Amygdala (tissue), 56 donors: Measurements from ENCODE around the gene GADD45B.
"Not testable (repeated sequence)": the region's sequence is repeated elsewhere in the genome, so short reads cannot be mapped to it uniquely, and the experiment has no call there.

Source experiments
- DNase-seq, 56 donors: peaks; one replicate each; lab custom pipeline; 2025; lab: John Stamatoyannopoulos, UW

GADD45B gene

DNA sequence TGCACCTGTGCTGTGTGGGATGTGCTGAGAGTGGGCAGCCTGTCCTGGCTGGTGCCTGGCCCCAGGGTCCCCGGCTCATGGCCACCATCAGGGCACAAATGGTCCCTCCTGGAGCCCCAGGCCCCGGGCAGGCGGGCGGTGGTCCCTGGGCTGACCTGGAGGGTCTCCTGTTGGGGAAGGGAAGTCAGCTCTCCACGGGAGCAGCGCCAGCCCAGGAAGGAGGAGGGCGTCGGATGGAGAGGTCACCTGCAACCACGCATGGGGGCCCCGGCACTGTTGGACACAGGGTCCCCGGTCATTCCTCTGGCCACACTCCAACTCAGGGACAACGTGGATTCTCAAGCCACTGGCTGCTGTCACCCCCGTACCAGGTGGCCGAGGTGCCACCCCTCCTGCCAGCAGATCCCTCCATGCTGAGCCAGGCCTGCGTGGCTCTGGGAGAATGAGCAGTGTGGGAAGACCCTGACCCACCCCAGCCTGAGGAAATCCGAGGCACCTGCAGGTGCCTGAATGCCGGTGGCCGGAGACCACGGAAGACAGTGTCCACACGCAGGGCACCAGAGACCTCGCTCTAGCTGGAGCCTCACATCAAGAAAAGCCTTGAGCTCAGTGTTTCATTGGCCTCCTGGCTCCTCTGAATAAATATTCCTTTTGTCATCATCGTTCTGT, 32.7 kb upstream of the GADD45B start:
- DNase-seq = no peak

DNA sequence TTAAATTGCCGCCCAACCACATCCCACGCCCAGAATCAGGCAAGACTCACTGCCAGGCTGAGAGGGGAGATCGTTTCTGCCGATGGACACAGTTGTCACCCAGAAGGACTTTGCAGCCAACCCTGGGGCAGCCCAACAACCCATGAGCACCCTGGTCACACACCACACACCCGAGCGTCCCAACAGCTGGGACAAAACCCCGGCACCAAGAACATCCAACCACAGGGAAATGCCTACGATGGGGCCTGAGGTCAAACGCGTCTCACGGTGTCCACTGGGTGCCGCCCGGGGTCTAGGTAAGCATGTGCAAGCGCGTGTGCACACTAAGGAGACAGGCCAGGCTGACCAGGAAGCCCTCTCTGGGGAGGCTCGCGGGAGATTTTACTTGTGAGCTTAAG, 32.1 kb upstream of the GADD45B start:
- DNase-seq = no peak

DNA sequence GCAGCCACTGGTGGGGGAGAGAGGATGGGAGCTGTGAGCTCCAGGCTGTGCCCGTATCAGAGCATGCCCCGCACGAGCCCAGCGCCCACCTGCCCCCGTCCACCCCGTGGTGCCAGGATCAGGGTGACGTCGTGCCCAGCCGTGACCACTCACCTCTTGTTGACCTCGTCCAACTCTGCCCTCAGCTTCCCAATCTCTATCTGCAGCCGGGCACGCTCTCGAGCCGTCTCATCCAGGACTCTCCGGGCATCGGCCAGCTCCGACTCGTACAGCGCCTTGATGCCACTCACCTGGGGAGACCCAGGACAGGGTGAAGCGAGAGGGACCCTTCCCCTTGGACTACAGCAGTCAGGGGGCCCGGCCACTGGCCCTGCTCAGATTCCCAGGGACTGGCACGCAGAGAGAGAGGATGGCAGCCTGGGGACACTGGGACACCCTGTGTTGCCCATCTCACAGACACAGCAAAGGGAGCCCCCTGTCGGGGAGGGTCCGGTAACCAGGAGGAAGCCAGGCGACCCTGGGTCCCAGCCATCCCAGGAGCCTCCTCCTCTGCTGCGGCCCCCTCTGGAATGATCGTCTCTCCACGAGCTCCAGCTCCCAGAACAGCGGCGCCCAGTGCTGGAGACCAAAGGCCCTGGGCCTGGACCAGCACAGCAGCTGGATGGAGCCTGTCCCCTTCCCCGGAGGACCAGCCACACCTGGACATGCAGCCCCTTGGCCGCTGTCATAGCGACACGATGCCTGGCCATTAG, 31.5 kb upstream of the GADD45B start:
- no peak for DNase-seq

DNA sequence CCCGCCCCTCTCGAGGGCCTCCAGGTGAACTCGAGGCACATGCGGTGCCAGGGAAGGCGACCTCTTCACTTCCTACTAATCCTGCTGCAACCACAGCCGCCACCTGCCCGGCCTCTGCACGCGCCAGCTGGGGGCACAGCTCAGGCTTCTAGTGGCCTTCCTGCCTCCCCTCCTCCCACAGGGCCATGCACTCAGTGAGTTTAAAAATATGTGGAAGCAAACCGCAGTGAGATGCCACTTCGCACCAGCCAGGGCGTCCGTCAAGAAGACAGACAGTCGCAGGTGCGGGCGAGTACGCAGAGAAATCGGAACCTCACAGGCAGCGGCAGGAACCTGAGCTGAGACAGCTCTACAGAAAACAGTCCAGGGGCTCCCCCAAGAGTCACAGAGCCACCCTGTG, 29.5 kb upstream of the GADD45B start:
- DNase-seq = no peak

DNA sequence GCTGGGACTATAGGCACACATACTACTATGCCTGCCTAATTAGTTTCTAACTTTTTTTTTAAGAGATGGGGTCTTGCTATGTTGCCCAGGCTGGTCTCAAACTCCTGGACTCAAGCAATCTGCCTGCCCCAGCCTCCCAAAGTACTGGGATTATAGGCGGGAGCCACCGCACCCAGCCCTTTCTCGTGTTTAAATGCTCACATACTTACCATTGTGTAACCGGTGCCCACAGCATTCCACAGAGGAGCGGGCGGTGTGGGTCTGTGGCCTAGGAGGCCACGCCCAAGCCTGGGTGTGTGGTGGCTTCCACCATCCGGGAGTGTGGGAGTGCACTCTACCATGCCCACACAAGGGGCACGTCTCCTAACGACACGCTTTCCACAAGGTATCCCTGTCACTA, 26.9 kb upstream of the GADD45B start:
- no peak for DNase-seq

DNA sequence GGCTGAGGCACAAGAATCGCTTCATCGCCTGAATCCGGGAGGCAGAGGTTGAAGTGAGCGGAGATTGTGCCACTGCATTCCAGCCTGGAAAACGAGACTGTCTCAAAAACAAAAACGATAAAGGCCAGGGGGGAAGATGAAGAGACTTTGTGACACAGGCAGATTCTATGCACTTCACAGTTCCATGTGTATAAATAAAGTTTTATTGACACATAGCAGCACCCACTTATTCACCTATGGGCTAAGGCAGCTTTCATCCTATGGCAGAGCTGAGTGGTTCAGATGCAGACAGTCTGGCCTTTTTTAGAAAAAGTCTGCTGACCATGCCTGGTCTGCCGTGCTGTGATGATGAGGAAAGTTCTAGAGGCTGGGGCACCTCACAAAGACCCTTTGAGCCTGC, 24.8 kb upstream of the GADD45B start:
- DNase-seq = no peak

DNA sequence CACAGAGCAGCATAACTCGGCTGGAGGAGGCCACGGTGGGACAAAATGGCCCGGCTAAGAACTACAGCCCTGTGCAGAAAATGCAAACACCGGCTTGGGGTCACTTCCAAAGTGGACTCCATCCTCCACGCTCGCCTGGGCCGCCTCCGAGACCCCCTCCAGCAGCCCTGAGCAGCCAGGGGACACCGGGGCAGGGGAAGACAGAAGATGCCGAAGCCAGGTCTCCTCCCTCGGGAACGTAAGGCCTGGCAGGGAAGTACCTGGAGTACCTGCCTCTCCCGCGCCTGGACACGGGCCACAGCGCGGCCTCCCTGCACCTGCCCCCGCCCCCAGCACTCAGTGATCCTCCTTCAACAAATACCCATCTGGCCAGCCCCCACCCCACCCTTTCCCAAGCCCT, 24.2 kb upstream of the GADD45B start:
- DNase-seq = no peak

DNA sequence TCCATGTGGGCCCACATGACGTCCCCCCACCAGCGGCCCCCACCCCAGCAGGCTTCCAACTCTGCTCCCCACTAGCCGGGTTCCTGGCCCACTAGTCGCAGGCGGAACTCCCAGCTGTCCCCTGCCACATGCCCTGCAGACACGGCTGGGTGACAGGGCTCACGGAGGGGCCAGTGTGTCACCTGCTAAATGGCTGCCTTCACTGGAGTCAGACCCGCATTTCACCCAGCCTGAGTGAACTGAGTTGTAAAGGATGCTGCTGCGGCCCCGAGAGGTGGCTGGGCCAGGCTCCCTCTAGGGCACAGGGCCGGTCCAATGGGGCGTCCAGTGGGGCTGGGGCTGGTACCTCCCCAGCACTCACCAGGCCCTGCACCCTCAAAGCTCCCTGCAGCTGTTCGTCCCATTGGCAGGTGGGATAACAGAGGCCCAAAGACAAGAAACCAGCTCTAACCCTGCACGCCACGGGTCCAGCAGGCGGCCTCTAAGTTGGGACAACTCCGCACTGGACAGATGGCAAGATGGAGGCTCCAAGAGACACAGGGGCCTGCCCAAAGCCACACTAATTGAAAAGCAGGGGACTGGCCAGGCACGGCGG, 22.4 kb upstream of the GADD45B start:
- DNase-seq = no peak

DNA sequence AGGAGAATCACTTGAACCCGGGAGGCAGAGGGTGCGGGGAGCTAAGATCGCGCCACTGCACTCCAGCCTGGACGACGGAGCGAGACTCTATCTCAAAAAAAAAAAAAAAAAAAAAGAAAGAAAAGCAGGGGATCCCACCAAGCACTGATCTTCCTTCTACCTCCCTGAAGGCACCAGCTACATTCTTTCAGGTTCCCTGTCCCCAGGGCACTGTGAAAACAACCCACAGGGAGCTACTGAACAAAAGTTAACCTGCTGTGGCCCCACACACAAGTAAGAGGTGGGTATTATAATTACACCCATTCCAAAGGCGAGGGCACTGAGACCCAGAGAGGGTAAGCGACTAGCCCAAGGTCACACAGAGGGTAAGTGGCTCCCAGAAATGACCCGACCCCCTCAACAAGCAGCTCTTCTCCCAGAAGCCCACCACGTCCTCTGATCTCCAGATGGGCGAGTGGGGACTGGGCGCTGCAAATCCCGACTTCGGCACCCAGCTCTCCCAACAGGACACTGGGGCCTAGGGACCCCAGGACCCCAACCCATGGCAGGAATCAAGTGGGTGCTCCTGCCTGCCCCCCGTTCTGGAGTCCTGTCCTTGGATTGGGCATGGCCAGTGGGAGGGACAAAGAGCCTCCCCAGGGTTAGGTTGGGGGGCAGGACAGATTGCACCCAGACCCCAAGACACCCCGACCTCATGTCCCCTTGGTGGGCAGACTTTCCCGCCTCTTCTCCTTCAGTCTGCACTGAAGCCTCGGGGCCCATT, 21.5 kb upstream of the GADD45B start:
- no peak for DNase-seq

DNA sequence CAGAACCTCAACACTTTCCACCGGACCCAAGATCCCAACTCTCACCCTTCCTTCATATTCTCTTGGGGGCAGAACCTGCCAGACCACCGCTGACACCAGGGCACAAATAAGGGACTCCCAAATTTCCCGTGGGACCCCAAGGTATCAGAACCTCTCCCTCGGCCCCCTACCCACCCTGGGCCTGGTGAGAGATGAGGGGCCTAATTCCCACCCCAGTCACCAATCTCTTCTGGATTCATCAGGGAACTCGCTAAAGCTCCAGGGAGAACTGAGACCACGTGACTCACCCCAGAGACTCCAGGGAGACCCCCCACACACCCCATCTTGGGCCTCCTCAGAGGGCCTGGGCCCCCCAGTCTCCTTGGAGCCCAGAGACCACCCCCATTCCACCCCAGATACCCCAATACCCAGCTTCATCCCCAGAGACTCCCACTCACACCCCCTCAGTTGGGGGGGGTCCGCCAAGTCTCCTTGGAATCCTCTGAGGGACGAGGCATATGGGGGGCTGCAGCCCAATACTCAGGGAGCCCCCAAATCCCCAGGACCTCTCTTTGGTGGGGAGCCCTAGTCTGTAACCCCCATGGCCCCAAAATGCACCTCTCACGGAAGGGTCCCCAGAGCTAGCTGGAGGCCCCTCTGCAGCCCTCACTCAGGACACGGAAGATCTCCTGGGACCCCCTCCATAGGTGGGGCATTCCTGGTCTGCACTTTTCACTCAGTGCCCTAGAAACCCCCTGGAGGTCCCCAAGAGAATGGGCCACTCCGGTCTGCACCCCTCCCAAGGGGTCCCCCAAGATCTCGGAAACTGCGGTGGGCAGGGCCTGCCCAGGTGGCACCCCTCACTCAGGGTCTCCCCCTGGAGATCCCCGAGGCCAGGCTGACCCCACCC, 20.7 kb upstream of the GADD45B start:
- no peak for DNase-seq

DNA sequence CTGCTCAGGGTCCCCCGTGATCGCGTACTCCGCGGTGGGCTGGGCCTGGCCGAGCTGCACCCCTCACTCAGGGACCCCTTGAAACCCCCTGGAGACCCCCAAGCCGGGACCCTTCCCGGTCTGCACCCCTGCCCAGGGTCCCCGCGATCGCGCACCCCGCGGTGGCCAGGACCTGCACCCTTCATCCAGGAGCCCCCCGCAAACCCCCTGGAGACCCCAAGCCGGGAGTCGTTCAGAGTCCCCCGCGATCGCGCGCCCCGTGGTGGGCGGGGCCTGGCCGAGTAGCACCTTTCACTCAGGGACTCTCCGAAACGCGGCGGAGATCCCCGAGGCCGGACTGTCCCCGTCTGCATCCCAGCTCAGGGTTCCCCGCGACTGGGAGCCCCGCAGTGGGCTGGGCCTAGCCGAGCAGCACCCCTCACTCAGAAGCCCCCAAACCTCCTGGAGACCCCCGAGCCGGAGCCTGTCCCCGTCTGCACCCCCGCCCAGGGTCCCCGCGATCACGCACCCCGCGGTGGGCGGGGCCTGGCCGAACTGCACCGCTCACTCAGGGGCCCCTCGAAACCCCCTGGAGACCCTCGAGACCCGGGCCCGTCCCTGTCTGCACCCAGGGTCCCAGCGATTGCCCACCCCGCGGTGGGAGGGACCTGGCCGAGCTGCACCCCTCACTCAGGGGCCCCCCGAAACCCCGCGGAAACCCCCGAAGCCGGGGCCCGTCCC, 19.9 kb upstream of the GADD45B start:
- peak in 5 of 56 donors; percentile 17 to 60 (median 26) for DNase-seq

DNA sequence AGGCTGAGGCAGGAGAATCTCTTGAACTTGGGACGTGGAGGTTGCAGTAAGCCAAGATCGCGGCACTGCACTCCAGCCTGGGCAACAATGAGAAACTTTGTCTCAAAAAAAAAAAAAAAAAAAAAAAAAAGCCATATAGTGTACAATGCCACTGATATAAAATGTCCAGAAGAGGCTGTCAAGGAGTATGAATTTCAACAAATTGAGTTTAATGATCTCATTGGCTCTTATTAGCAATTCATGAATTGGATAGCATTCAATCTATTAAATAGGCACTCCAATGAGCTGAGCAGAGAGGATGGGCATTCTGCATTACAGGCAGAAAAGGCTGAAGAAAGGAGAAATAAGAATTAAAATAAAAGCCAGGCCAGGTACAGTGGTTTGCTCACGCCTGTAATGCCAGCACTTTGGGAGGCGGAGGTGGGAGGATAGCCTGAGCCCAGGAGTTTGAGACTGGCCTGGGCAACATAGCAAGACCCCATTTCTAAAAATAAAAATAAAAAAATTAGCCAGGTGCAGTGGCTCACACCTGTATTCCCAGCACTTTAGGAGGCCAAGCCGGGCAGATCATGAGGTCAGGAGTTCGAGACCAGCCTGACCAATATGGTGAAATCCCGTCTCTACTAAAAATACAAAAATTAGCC, 18.4 kb upstream of the GADD45B start:
- no peak for DNase-seq

DNA sequence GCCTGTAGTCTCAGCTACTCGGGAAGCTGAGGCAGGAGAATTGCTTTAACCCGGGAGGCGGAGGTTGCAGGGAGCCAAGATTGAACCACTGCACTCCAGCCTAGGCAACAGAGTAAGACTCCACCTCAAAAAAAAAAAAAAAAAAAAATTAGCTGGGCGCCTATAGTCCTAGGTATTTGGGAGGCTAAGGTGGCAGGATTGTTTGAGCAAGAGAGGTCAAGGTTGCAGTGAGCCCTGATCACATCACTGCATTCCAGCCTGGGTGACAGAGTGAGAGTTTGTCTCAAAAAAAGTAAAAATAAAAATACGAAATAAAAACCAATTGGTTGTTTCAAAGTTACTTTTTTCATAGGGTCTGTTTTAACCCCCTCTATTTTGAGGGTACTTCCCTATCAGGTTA, 17.9 kb upstream of the GADD45B start:
- no peak for DNase-seq

DNA sequence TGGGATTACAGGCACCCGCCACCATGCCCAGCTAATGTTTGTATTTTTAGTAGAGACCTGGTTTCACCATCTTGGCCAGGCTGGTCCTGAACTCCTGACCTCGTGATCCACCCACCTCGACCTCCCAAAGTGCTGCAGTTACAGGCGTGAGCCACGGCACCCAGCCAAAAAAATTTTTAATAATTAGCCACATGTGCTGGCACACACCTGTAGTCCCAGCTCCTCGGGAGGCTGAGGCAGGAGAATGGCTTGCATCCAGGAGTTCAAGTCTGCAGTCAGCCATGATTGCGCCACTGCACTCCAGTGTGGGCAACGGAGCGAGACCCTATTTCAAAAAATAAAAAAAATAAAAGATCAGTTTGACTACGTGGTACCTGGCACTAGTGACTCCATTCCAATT, 17.2 kb upstream of the GADD45B start:
- not testable (repeated sequence) for DNase-seq

DNA sequence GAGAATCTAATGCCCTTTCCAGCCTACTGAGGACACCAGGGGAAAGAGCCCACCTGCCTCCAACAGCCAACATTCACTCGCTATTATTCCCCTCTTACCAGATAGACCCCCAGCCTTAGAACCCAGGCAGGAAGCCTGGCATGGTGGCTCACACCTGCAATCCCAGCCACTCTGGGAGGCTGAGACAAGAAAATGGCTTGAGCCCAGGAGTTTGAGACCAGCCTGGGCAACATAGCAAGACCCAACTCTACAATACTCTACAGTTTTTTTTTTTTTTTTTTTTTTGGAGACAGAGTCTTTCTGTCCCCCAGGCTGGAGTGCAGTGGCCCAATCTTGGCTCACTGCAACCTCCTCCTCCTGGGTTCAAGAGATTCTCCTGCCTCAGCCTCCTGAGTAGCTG, 15.7 kb upstream of the GADD45B start:
- no peak for DNase-seq

DNA sequence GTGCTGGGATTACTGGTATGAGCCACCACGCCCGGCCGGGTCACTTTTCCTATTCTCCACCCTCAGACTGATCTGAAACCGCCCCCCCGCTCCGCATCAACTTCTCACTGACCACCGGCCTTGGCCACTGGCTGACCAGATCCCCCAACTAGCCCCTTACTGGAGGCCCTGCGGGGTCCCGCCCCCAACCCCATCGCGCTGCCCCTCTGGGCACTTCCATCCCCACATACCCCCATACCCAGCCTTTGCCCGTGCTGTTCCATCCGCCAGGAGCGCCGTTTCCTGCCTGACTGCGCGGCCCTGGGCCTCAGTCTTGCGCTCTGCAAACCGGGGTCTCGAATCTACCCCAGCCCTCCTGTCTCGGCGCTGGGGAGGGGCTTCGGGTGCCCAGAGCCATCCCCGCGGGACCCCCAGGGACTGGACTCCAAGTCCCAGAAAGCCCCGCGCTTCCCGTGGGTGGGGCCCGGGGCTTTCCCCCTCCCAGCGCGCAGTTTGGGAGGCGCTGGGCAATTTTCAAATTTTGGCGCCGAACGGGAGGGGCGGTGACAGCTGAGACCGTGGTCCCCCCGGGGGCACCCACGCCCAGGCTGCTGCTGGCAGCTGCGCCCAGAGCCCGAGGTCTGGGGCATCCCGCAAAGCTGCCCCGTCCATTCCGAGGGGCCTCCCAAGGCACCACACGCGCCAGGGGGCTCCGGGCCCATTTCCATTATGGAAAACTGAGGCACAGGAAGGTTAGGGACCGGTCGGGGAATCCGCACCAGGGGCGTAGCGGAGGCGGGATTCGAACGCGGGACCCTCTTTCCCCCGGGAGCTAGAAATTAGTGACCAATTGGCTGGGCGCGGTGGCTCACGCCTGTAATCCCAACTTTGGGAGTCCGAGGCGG, 13.9 kb upstream of the GADD45B start:
- DNase-seq = peak in 13 of 56 donors; percentile 3 to 29 (median 14)

DNA sequence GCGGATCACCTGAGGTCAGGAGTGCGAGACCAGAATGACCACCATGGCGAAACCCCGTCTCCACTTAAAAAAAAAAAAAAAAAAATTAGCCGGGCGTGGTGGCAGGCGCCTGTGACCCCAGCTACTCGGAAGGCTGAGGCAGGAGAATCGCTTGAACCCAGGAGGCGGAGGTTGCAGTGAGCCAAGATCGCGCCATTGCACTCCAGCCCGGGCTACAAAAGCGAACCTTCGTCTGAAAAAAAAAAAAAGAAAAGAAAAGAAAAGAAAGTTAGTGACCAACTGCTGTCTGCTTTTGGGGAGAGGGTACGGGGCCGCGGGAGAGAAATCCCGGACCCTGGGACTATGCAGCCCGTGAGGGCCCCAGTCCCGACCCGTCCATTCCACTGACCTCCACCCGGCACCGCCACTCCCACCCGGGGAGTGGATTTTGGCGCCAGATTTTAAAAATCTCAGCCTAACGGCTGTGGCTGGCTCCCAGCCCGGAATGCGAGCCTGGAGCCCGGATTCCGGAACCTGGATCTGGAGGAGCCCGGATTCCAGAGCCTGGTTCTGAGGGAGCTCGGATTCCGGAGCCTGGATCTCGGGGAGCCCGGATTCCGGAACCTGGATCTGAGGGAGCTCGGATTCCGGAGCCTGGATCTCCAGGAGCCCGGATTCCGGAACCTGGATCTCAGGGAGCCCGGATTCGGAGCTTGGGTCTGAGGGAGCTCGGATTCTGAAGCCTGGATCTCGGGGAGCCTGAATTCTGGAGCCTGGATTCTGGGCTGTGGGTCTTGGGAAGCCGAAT, 13.1 kb upstream of the GADD45B start:
- DNase-seq = peak in 53 of 56 donors; percentile 19 to 88 (median 70)
